ENCODE data around the gene COL6A3. TPM values are rescaled to one million over a fixed set of nuclear protein-coding genes. Genes with fewer than 3 reads are reported as not detected.

Gene COL6A3
- polyA plus RNA-seq (2013), result 1.1 TPM

- H3K27me3 ChIP-seq (replicated peaks in 2 of 5; ENCODE audit: control insufficient read depth in 4 of 5, insufficient read depth in 5 of 5, low read length in 4 of 5), result peaks cover 0 to 18% (median 0%) of the 10 kb centered on the region in 5 experiments
Observed at GRCh38 chr2:237413777-237414661, at the start of gene COL6A3. TSS of gene COL6A3 (minus strand) at chr2:237414164. CDS start at chr2:237396817, 17,347 bp downstream.

DNA sequence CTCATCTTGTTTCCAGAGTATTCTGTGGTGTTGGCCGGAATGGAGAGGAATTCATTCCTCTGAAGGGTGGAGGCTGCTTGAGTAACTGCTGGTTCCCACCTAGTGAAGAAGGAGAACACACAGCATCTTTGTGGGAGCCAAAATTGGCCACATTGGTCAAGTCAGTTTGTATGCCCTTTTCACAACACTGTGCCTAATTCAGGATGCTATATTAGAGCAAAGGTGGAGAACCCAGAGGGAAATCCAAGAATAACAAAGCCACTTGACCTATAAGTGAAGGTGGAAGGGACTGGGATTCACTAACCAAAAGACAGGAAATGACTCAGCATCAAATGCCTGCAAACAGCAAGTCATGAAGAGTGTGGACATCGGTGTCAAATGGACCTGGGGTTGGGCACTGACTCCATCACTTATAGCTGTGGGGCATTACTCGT, 45.8 kb upstream of the COL6A3 start:
- Histone ChIP-seq H3K27ac (ENCODE audit: insufficient read depth in 1 of 2, low read depth in 1 of 2, low read length in 2 of 2, poor library complexity in 1 of 2, severe bottlenecking in 2 of 2) (no peak overlapping the region), H3K9me3 (ENCODE audit: control extremely low read depth in 1 of 5, control insufficient read depth in 4 of 5, insufficient read depth in 2 of 5, low read depth in 1 of 5, low read length in 4 of 5) (no peaks in the 10 kb centered on the region), H3K27me3 (replicated peaks in 2 of 5; ENCODE audit: control insufficient read depth in 4 of 5, insufficient read depth in 5 of 5, low read length in 4 of 5) (no peaks in the 10 kb centered on the region), H3K4me3 (ENCODE audit: control insufficient read depth in 1 of 7, extremely low read depth in 1 of 7, insufficient read depth in 4 of 7, low read depth in 2 of 7, low read length in 6 of 7) (no peak overlapping the region), H3K4me1 (ENCODE audit: control extremely low read depth in 1 of 4, control insufficient read depth in 4 of 4, insufficient read depth in 4 of 4, low read length in 3 of 4) (peaks cover 0 to 22% (median 9%) of the 10 kb centered on the region in 4 experiments), H3K36me3 (ENCODE audit: control insufficient read depth in 4 of 4, insufficient read depth in 4 of 4, low read length in 3 of 4) (no peaks in the 10 kb centered on the region)
- POLR2A ChIA-PET, result no interaction called here
- WGBS (ENCODE audit: insufficient coverage), result 81% methylated on average over 2 of the region's 3 CpGs
- no peak for DNase-seq
- CTCF ChIA-PET, result no interaction called here

More at GRCh38 chr2:237413777-237414661, at the start of gene COL6A3:
- POLR2A ChIA-PET, result no interaction called here
- H3K36me3 ChIP-seq (ENCODE audit: control insufficient read depth in 4 of 4, insufficient read depth in 4 of 4, low read length in 3 of 4), result no peaks in the 10 kb centered on the region
- no peaks in the 10 kb centered on the region for H3K4me1 ChIP-seq (ENCODE audit: control extremely low read depth in 1 of 4, control insufficient read depth in 4 of 4, insufficient read depth in 4 of 4, low read length in 3 of 4)
- no peak within 1 kb of the TSS for H3K4me3 ChIP-seq (ENCODE audit: control insufficient read depth in 1 of 7, extremely low read depth in 1 of 7, insufficient read depth in 4 of 7, low read depth in 2 of 7, low read length in 6 of 7)
- CTCF ChIA-PET, result interaction anchor here (1.4 kb wide), 1 partner anchor 120 kb away, joined by 3 read pairs; no protein-coding TSS in a partner anchor
- H3K27ac ChIP-seq (ENCODE audit: insufficient read depth in 1 of 2, low read depth in 1 of 2, low read length in 2 of 2, poor library complexity in 1 of 2, severe bottlenecking in 2 of 2), result no peak within 1 kb of the TSS
- DNase-seq, result no peak
- H3K9me3 ChIP-seq (ENCODE audit: control extremely low read depth in 1 of 5, control insufficient read depth in 4 of 5, insufficient read depth in 2 of 5, low read depth in 1 of 5, low read length in 4 of 5), result no peaks in the 10 kb centered on the region
- WGBS (ENCODE audit: insufficient coverage), result 83% methylated on average over 14 of the region's 16 CpGs

DNA sequence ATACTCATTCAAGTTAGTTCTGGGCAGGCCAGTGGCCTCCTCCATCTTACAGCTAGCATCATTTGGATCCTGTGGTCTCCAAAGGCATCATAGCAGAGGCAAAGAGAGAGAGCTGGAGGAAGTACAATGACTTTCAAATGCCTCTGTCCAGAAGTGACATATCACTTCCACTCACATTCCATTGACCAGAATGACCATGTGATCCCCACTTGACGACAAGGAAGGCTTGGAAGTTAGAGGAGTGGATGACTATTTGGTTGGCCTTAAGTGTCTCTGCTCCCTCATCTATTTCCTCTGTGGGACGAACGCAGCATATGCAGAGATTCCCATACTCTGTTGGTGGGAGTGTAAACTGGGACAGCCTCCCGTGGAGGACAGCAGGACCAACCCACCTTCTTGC, 45.3 kb upstream of the COL6A3 start:
- POLR2A ChIA-PET, result no interaction called here
- Histone ChIP-seq H3K27me3 (replicated peaks in 2 of 5; ENCODE audit: control insufficient read depth in 4 of 5, insufficient read depth in 5 of 5, low read length in 4 of 5) (no peaks in the 10 kb centered on the region), H3K4me3 (ENCODE audit: control insufficient read depth in 1 of 7, extremely low read depth in 1 of 7, insufficient read depth in 4 of 7, low read depth in 2 of 7, low read length in 6 of 7) (no peak overlapping the region), H3K9me3 (ENCODE audit: control extremely low read depth in 1 of 5, control insufficient read depth in 4 of 5, insufficient read depth in 2 of 5, low read depth in 1 of 5, low read length in 4 of 5) (no peaks in the 10 kb centered on the region), H3K27ac (ENCODE audit: insufficient read depth in 1 of 2, low read depth in 1 of 2, low read length in 2 of 2, poor library complexity in 1 of 2, severe bottlenecking in 2 of 2) (no peak overlapping the region), H3K36me3 (ENCODE audit: control insufficient read depth in 4 of 4, insufficient read depth in 4 of 4, low read length in 3 of 4) (no peaks in the 10 kb centered on the region), H3K4me1 (ENCODE audit: control extremely low read depth in 1 of 4, control insufficient read depth in 4 of 4, insufficient read depth in 4 of 4, low read length in 3 of 4) (peaks cover 0 to 22% (median 9%) of the 10 kb centered on the region in 4 experiments)
- CTCF ChIA-PET, result interaction anchor here (2.0 kb wide), 1 partner anchor 38 kb away, joined by 7 read pairs; no protein-coding TSS in a partner anchor
- WGBS (ENCODE audit: insufficient coverage), result 100% methylated on average over 3 of the region's 4 CpGs
- no peak for DNase-seq

DNA sequence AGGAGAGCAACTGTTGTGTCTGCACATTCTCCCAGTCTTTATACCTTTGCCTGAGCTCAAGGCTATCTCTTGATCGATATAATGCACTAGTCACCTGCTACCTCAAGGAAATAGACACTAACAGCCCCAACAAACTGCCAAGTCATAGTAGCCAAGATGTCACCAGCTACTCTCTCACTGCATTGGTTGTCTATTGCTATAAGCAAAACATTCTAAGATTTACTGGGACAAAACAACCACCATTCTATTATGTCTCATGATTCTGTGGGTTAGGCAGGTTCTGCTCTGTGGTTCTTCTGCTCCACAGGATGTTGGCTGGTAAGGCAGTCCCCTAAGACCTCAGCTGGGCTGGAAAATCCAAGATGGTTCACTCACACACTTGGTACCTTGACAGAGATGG, 44.6 kb upstream of the COL6A3 start:
- H3K4me3 ChIP-seq (ENCODE audit: control insufficient read depth in 1 of 7, extremely low read depth in 1 of 7, insufficient read depth in 4 of 7, low read depth in 2 of 7, low read length in 6 of 7), result no peak overlapping the region
- no peaks in the 10 kb centered on the region for H3K36me3 ChIP-seq (ENCODE audit: control insufficient read depth in 4 of 4, insufficient read depth in 4 of 4, low read length in 3 of 4)
- peaks cover 0 to 22% (median 9%) of the 10 kb centered on the region in 4 experiments for H3K4me1 ChIP-seq (ENCODE audit: control extremely low read depth in 1 of 4, control insufficient read depth in 4 of 4, insufficient read depth in 4 of 4, low read length in 3 of 4)
- no peak overlapping the region for H3K27ac ChIP-seq (ENCODE audit: insufficient read depth in 1 of 2, low read depth in 1 of 2, low read length in 2 of 2, poor library complexity in 1 of 2, severe bottlenecking in 2 of 2)
- H3K27me3 ChIP-seq (replicated peaks in 2 of 5; ENCODE audit: control insufficient read depth in 4 of 5, insufficient read depth in 5 of 5, low read length in 4 of 5), result no peaks in the 10 kb centered on the region
- ChIA-PET CTCF (interaction anchor here (1.0 to 2.0 kb wide), 2 partner anchors 37 to 39 kb away, joined by 4 to 7 read pairs; no protein-coding TSS in a partner anchor), POLR2A (no interaction called here)
- no CpG with 5 or more reads among the region's 1 CpG for WGBS (ENCODE audit: insufficient coverage)
- H3K9me3 ChIP-seq (ENCODE audit: control extremely low read depth in 1 of 5, control insufficient read depth in 4 of 5, insufficient read depth in 2 of 5, low read depth in 1 of 5, low read length in 4 of 5), result no peaks in the 10 kb centered on the region
- DNase-seq, result no peak

GRCh38 chr2:237457388-237457941, 43.5 kb upstream of the COL6A3 start:
- H3K27ac ChIP-seq (ENCODE audit: insufficient read depth in 1 of 2, low read depth in 1 of 2, low read length in 2 of 2, poor library complexity in 1 of 2, severe bottlenecking in 2 of 2), result no peak overlapping the region
- 94% methylated on average over 1 of the region's 2 CpGs for WGBS (ENCODE audit: insufficient coverage)
- CTCF ChIA-PET, result interaction anchor here (1.0 to 2.0 kb wide), 2 partner anchors 36 to 38 kb away, joined by 4 to 7 read pairs; no protein-coding TSS in a partner anchor
- POLR2A ChIA-PET, result no interaction called here
- H3K4me3 ChIP-seq (ENCODE audit: control insufficient read depth in 1 of 7, extremely low read depth in 1 of 7, insufficient read depth in 4 of 7, low read depth in 2 of 7, low read length in 6 of 7), result no peak overlapping the region
- no peaks in the 10 kb centered on the region for H3K9me3 ChIP-seq (ENCODE audit: control extremely low read depth in 1 of 5, control insufficient read depth in 4 of 5, insufficient read depth in 2 of 5, low read depth in 1 of 5, low read length in 4 of 5)
- no peaks in the 10 kb centered on the region for H3K36me3 ChIP-seq (ENCODE audit: control insufficient read depth in 4 of 4, insufficient read depth in 4 of 4, low read length in 3 of 4)
- H3K4me1 ChIP-seq (ENCODE audit: control extremely low read depth in 1 of 4, control insufficient read depth in 4 of 4, insufficient read depth in 4 of 4, low read length in 3 of 4), result peaks cover 0 to 27% (median 9%) of the 10 kb centered on the region in 4 experiments
- no peaks in the 10 kb centered on the region for H3K27me3 ChIP-seq (replicated peaks in 2 of 5; ENCODE audit: control insufficient read depth in 4 of 5, insufficient read depth in 5 of 5, low read length in 4 of 5)
- DNase-seq, result no peak

- Histone ChIP-seq H3K9me3 (ENCODE audit: control extremely low read depth in 1 of 5, control insufficient read depth in 4 of 5, insufficient read depth in 2 of 5, low read depth in 1 of 5, low read length in 4 of 5) (no peaks in the 10 kb centered on the region), H3K27ac (ENCODE audit: insufficient read depth in 1 of 2, low read depth in 1 of 2, low read length in 2 of 2, poor library complexity in 1 of 2, severe bottlenecking in 2 of 2) (no peak overlapping the region), H3K4me1 (ENCODE audit: control extremely low read depth in 1 of 4, control insufficient read depth in 4 of 4, insufficient read depth in 4 of 4, low read length in 3 of 4) (peaks cover 0 to 35% (median 13%) of the 10 kb centered on the region in 4 experiments), H3K27me3 (replicated peaks in 2 of 5; ENCODE audit: control insufficient read depth in 4 of 5, insufficient read depth in 5 of 5, low read length in 4 of 5) (no peaks in the 10 kb centered on the region), H3K36me3 (ENCODE audit: control insufficient read depth in 4 of 4, insufficient read depth in 4 of 4, low read length in 3 of 4) (no peaks in the 10 kb centered on the region), H3K4me3 (ENCODE audit: control insufficient read depth in 1 of 7, extremely low read depth in 1 of 7, insufficient read depth in 4 of 7, low read depth in 2 of 7, low read length in 6 of 7) (no peak overlapping the region)
- ChIA-PET POLR2A (no interaction called here), CTCF (interaction anchor here (0.8 to 1.3 kb wide), 5 partner anchors 9 to 56 kb away, joined by 3 to 6 read pairs (median 3); no protein-coding TSS in a partner anchor)
- DNase-seq, result peak in 2 of 3 donors; percentile 74 to 76
- 69% methylated on average over 9 of the region's 11 CpGs for WGBS (ENCODE audit: insufficient coverage)
Observed at GRCh38 chr2:237456200-237456843, 42.4 kb upstream of the COL6A3 start.
